Transverse colon (tissue), 3 donors: ENCODE results near the gene DPH7.

Experiments used
- CTCF ChIP-seq, 5 experiments: fragments of 200-600 bp in 3 of 5; fragments of 450-650 bp in 2 of 5; sonication (generic) in 3 of 5; IDR thresholded peaks; 1 replicate in 2 of 5; 2 replicates in 3 of 5; pipeline ENCODE4 v1.5.1; 2016 to 2017; ENCODE audit warnings: antibody characterized with exemption in 5 of 5, inconsistent platforms in 3 of 5, mild to moderate bottlenecking in 2 of 5, moderate library complexity in 1 of 5
- EP300 ChIP-seq: sonication (generic); formaldehyde crosslinking; IDR thresholded peaks from one replicate; pipeline ENCODE4 v1.6.1; 2017; ENCODE audit warnings: antibody characterized with exemption, low read depth

GRCh38 chr9:137592767-137593166 lies 14.0 kb upstream of the DPH7 start:
- TF ChIP-seq EP300 (no peak), CTCF (IDR thresholded peaks at IDR 0.05) (no peak)
